K562 (cell line): ENCODE measurements around the gene REXO2. TPM values are rescaled to one million over a fixed set of nuclear protein-coding genes. Genes with fewer than 3 reads are reported as not detected.

Source experiments
- C11orf30 ChIP-seq: fragments of 450-650 bp; IDR thresholded peaks from 2 replicates; pipeline ENCODE4 v1.6.1; 2016; ENCODE audit warnings: low read depth, mild to moderate bottlenecking
- CTBP1 ChIP-seq: fragments of 450-650 bp; IDR thresholded peaks from 2 replicates; pipeline ENCODE4 v1.6.1; 2016; ENCODE audit warnings: borderline replicate concordance
- GTF2E2 ChIP-seq: fragments of 200-800 bp; sonication (Bioruptor generic); IDR thresholded peaks from 2 replicates; pipeline ENCODE4 v1.6.1; 2016; ENCODE audit warnings: missing genetic modification characterization, missing compliant biosample characterization
- KAT7 ChIP-seq: sonication (generic); formaldehyde crosslinking; IDR thresholded peaks from 2 replicates; pipeline ENCODE4 v1.8.0; 2022; ENCODE audit warnings: missing genetic modification reagents, mild to moderate bottlenecking, borderline replicate concordance
- KLF6 ChIP-seq: fragments of 250-450 bp; sonication (Bioruptor Pico); IDR thresholded peaks from 2 replicates; pipeline ENCODE4 v1.4.0; 2020; ENCODE audit warnings: mild to moderate bottlenecking, moderate library complexity, borderline replicate concordance
- L3MBTL2 ChIP-seq: fragments of 450-650 bp; IDR thresholded peaks from 2 replicates; pipeline ENCODE4 v1.6.1; 2016; ENCODE audit warnings: mild to moderate bottlenecking, moderate library complexity
- MECOM ChIP-seq: fragments of 250-450 bp; sonication (Bioruptor Pico); IDR thresholded peaks from 2 replicates; pipeline ENCODE4 v1.8.0; 2022; ENCODE audit warnings: inconsistent platforms
- MITF ChIP-seq: IDR thresholded peaks from 2 replicates; pipeline ENCODE4 v1.6.1; 2014; ENCODE audit warnings: antibody characterized with exemption
- NCOA1 ChIP-seq: fragments of 450-650 bp; IDR thresholded peaks from 2 replicates; pipeline ENCODE4 v1.6.1; 2016; ENCODE audit warnings: low read depth
- NR2C1 ChIP-seq, 2 experiments: fragments of 450-650 bp; IDR thresholded peaks; 2 replicates each; pipeline ENCODE4 v1.6.1; 2017; ENCODE audit warnings: mild to moderate bottlenecking in 2 of 2, antibody characterized with exemption in 1 of 2, inconsistent platforms in 1 of 2, missing compliant biosample characterization in 1 of 2, missing genetic modification characterization in 1 of 2
- POLR2AphosphoS2 ChIP-seq: IDR thresholded peaks from 2 replicates; pipeline ENCODE4 v1.6.1; 2012; ENCODE audit warnings: low read length, improper control_type of control experiment
- POLR3A ChIP-seq: IDR thresholded peaks from 2 replicates; pipeline ENCODE4 v1.6.1; 2011; ENCODE audit warnings: borderline replicate concordance, mild to moderate bottlenecking, moderate library complexity; ENCODE audit not compliant: insufficient read length, insufficient read depth; ENCODE audit errors: extremely low read depth
- PRMT5 ChIP-seq: sonication (generic); formaldehyde crosslinking; IDR thresholded peaks from 2 replicates; pipeline ENCODE4 v1.5.0; 2020; ENCODE audit warnings: missing genetic modification reagents
- PYGO2 ChIP-seq: fragments of 450-650 bp; IDR thresholded peaks from 2 replicates; pipeline ENCODE4 v1.6.1; 2016; ENCODE audit warnings: mild to moderate bottlenecking, missing genetic modification characterization, moderate library complexity, missing compliant biosample characterization
- RB1 ChIP-seq: fragments of 450-650 bp; IDR thresholded peaks from 2 replicates; pipeline ENCODE4 v1.6.1; 2017; ENCODE audit warnings: low read depth, mild to moderate bottlenecking
- RUNX1 ChIP-seq: sonication (generic); IDR thresholded peaks from 2 replicates; pipeline ENCODE4 v1.6.1; 2016; ENCODE audit warnings: antibody characterized with exemption, low read depth
- TFE3 ChIP-seq: fragments of 450-650 bp; formaldehyde crosslinking; IDR thresholded peaks from 2 replicates; pipeline ENCODE4 v1.4.0; 2020; ENCODE audit warnings: mild to moderate bottlenecking, mixed read lengths
- ZBTB1 ChIP-seq: sonication (generic); formaldehyde crosslinking; IDR thresholded peaks from 2 replicates; pipeline ENCODE4 v1.8.1; 2023; ENCODE audit warnings: missing genetic modification reagents, low read depth, mild to moderate bottlenecking, borderline replicate concordance
- ZNF174 ChIP-seq: fragments of 250-450 bp; sonication (Bioruptor Pico); IDR thresholded peaks from 2 replicates; pipeline ENCODE4 v1.4.0; 2020; ENCODE audit warnings: mild to moderate bottlenecking
- ZNF316 ChIP-seq: fragments of 450-650 bp; IDR thresholded peaks from 2 replicates; pipeline ENCODE4 v1.6.1; 2016
- ZNF354B ChIP-seq: fragments of 250-450 bp; sonication (Bioruptor Pico); IDR thresholded peaks from 2 replicates; pipeline ENCODE4 v1.4.0; 2020
- ZNF408 ChIP-seq: fragments of 250-450 bp; sonication (Bioruptor Pico); IDR thresholded peaks from 2 replicates; pipeline ENCODE4 v1.4.0; 2020; ENCODE audit warnings: low read depth, mild to moderate bottlenecking, moderate library complexity
- ZNF507 ChIP-seq: conservative IDR thresholded peaks from 2 replicates; pipeline ENCODE4 v1.6.1; 2017; ENCODE audit warnings: missing genetic modification characterization, missing compliant biosample characterization
- ZNF589 ChIP-seq: fragments of 200-800 bp; sonication (Bioruptor generic); IDR thresholded peaks from 2 replicates; pipeline ENCODE4 v1.6.1; 2016; ENCODE audit warnings: low read depth, missing genetic modification characterization, missing compliant biosample characterization
- ZZZ3 ChIP-seq: fragments of 450-650 bp; IDR thresholded peaks from 2 replicates; pipeline ENCODE4 v1.6.1; 2016; ENCODE audit warnings: antibody characterized with exemption, mild to moderate bottlenecking, moderate library complexity
- polyA plus RNA-seq, 8 experiments: library from polyadenylated mRNA; depleted of rRNA in 4 of 8; stranded (reverse) in 5 of 8; unstranded in 3 of 8; fragments of >200 nt; fragmentation: Nextera tagmentation in 2 of 8; fragmentation: Illumina TruSeq in 1 of 8; extraction: Ambion mirVana in 2 of 8; extraction: Trizol in 1 of 8; gene quantifications; 2 replicates each; pipeline versions ENCODE4 v1.2.1 to v1.2.3, GENCODE V29; 2011 to 2014; ENCODE audit warnings: inconsistent platforms in 1 of 8, missing spikeins in 1 of 8
- total RNA-seq, 7 experiments: library from RNA; depleted of rRNA in 6 of 7; stranded (reverse); fragments of >200 nt in 6 of 7; fragmentation: Illumina TruSeq in 2 of 7; extraction: Trizol in 2 of 7; gene quantifications; 2 replicates each; pipeline versions ENCODE4 v1.2.1 to v1.2.3, GENCODE V29; 2011 to 2021; ENCODE audit warnings: low replicate concordance in 1 of 7

The REXO2 gene
- total and polyA plus RNA-seq, 9 of the 15 experiments (the other 6 are each of a cell fraction or from before 2014, with no cell fraction given): 143 to 370 (median 193) TPM

- no peak for TF ChIP-seq TFE3 (CRISPR knock-in tag)
- TF ChIP-seq ZBTB1: no peak; the same call in 1 of the 2 replicates
- no peak for TF ChIP-seq MECOM (CRISPR knock-in tag)
- TF ChIP-seq POLR2AphosphoS2: no peak
- no peak for TF ChIP-seq NR2C1 (IDR thresholded peaks at IDR 0.05)
- peak; percentile 59; the same call in 1 of the 2 replicates for TF ChIP-seq NR2C1 (tag; IDR thresholded peaks at IDR 0.05)
- 0 out of 2 replicates have a peak, but pooled peaks have one; percentile 60 for TF ChIP-seq ZNF589 (CRISPR knock-in tag)
- TF ChIP-seq POLR3A: no peak
- TF ChIP-seq C11orf30: peak; percentile 55; the same call in 1 of the 2 replicates
- TF ChIP-seq KAT7 (CRISPR knock-in tag): 0 out of 2 replicates have a peak, but pooled peaks have one; percentile 73
- no peak for TF ChIP-seq ZNF507 (tag)
- TF ChIP-seq PYGO2: no peak
- peak; percentile 95 for TF ChIP-seq L3MBTL2
- peak; percentile 53 for TF ChIP-seq CTBP1
- no peak for TF ChIP-seq ZNF354B
- no peak for TF ChIP-seq PRMT5 (CRISPR knock-in tag)
- TF ChIP-seq ZZZ3: no peak
- 0 out of 2 replicates have a peak, but pooled peaks have one; percentile 9 for TF ChIP-seq RB1
- no peak for TF ChIP-seq GTF2E2 (tag)
- TF ChIP-seq ZNF408 (CRISPR knock-in tag): no peak
- TF ChIP-seq ZNF316: peak; percentile 49
- peak; percentile 44; the same call in 1 of the 2 replicates for TF ChIP-seq NCOA1
- no peak for TF ChIP-seq ZNF174 (CRISPR knock-in tag)
- no peak for TF ChIP-seq KLF6 (CRISPR knock-in tag)
- no peak for TF ChIP-seq MITF
- peak; percentile 59; the same call in 1 of the 2 replicates for TF ChIP-seq RUNX1
These were observed at the start of gene REXO2 (continued) for GRCh38 chr11:114439229-114440120.
